ENCODE measurements around the gene KRT35.

The KRT35 gene

DNA sequence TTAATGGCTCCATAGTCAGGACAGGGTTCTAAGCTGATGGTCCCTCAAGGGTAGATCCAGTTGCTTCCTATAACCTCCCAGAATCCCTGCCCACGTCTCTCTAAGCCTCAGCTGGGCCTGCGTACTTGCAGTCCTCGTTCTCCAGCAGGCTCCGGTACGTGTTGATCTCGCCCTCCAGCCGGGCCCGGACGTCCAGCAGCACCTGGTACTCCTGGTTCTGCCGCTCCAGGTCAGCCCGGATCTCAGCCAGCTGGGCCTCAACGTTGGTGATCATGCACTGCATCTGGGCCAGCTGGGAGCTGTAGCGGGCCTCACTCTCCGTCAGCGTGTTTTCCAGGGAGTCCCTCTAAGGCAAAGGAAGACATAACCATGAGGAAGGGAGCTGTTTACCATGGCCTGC, 18.2 kb downstream of the KRT35 start:
- CTCF ChIA-PET: interaction anchor here (0.7 to 1.6 kb wide), 5 partner anchors 22 to 660 kb away, joined by 3 to 5 read pairs (median 3); no protein-coding TSS in a partner anchor
- POLR2A ChIA-PET: no interaction called here
- TF ChIP-seq ZNF274 (IDR thresholded peaks at IDR 0.05; ENCODE audit: low read length) (no peak), ZNF274 (tag by site-specific recombination; IDR thresholded peaks at IDR 0.05; ENCODE audit: borderline replicate concordance) (no peak), ZNF701 (tag by site-specific recombination; IDR thresholded peaks at IDR 0.05) (no peak), MZF1 (tag by site-specific recombination; IDR thresholded peaks at IDR 0.05; ENCODE audit: borderline replicate concordance) (no peak)
- no peaks in the 10 kb centered on the region for H3K36me3 ChIP-seq (ENCODE audit: control insufficient read depth in 2 of 2, insufficient read depth in 1 of 2, low read length in 2 of 2)
- no peak overlapping the region for H3K27ac ChIP-seq (ENCODE audit: extremely low read depth, low read depth, low read length)
- no peaks in the 10 kb centered on the region for H3K9me3 ChIP-seq (ENCODE audit: control insufficient read depth, insufficient read depth, low read depth, low read length)
- H3K4me1 ChIP-seq (ENCODE audit: control insufficient read depth, insufficient read depth, low read length): no peaks in the 10 kb centered on the region
- no peak overlapping the region for H3K4me3 ChIP-seq (ENCODE audit: low read depth, low read length)

DNA sequence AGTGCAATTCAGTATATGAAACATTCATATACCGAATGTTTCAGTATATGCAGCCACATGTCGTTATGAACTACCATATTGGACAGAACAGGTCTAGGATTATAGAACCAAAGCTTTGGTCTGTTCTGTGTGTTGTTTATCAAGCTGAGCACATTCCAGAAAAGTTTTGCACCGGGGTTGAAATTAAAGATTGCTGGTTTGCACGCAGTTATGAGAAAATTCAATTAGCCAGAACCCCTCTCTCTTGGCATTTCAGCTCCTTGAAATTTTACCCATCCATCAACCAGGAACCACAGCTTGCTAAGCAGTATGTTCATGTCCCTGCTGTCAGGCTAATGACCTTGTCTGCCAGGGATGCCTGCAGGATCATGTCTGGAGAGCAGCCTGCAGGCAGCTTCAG, 23.3 kb downstream of the KRT35 start:
- Histone ChIP-seq H3K4me3 (ENCODE audit: low read depth, low read length) (no peak overlapping the region), H3K4me1 (ENCODE audit: control insufficient read depth, insufficient read depth, low read length) (no peaks in the 10 kb centered on the region), H3K27ac (ENCODE audit: extremely low read depth, low read depth, low read length) (no peak overlapping the region), H3K36me3 (ENCODE audit: control insufficient read depth in 2 of 2, insufficient read depth in 1 of 2, low read length in 2 of 2) (no peaks in the 10 kb centered on the region), H3K9me3 (ENCODE audit: control insufficient read depth, insufficient read depth, low read depth, low read length) (no peaks in the 10 kb centered on the region)
- POLR2A ChIA-PET: no interaction called here
- CTCF ChIA-PET: interaction anchor here (0.6 to 1.3 kb wide), 3 partner anchors 40 to 210 kb away, joined by 3 to 5 read pairs (median 4); no protein-coding TSS in a partner anchor
- TF ChIP-seq, protein P1, sequence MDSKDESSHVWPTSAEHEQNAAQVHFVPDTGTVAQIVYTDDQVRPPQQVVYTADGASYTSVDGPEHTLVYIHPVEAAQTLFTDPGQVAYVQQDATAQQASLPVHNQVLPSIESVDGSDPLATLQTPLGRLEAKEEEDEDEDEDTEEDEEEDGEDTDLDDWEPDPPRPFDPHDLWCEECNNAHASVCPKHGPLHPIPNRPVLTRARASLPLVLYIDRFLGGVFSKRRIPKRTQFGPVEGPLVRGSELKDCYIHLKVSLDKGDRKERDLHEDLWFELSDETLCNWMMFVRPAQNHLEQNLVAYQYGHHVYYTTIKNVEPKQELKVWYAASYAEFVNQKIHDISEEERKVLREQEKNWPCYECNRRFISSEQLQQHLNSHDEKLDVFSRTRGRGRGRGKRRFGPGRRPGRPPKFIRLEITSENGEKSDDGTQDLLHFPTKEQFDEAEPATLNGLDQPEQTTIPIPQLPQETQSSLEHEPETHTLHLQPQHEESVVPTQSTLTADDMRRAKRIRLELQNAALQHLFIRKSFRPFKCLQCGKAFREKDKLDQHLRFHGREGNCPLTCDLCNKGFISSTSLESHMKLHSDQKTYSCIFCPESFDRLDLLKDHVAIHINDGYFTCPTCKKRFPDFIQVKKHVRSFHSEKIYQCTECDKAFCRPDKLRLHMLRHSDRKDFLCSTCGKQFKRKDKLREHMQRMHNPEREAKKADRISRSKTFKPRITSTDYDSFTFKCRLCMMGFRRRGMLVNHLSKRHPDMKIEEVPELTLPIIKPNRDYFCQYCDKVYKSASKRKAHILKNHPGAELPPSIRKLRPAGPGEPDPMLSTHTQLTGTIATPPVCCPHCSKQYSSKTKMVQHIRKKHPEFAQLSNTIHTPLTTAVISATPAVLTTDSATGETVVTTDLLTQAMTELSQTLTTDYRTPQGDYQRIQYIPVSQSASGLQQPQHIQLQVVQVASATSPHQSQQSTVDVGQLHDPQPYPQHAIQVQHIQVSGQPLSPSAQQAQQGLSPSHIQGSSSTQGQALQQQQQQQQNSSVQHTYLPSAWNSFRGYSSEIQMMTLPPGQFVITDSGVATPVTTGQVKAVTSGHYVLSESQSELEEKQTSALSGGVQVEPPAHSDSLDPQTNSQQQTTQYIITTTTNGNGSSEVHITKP (tag by site-specific recombination; IDR thresholded peaks at IDR 0.05): no peak
- TF ChIP-seq, protein P2, sequence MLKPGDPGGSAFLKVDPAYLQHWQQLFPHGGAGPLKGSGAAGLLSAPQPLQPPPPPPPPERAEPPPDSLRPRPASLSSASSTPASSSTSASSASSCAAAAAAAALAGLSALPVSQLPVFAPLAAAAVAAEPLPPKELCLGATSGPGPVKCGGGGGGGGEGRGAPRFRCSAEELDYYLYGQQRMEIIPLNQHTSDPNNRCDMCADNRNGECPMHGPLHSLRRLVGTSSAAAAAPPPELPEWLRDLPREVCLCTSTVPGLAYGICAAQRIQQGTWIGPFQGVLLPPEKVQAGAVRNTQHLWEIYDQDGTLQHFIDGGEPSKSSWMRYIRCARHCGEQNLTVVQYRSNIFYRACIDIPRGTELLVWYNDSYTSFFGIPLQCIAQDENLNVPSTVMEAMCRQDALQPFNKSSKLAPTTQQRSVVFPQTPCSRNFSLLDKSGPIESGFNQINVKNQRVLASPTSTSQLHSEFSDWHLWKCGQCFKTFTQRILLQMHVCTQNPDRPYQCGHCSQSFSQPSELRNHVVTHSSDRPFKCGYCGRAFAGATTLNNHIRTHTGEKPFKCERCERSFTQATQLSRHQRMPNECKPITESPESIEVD (tag by site-specific recombination; IDR thresholded peaks at IDR 0.05): no peak
- TF ChIP-seq ZNF157 (tag by site-specific recombination; IDR thresholded peaks at IDR 0.05) (no peak), IKZF3 (tag by site-specific recombination; IDR thresholded peaks at IDR 0.05) (no peak), ZNF155 (tag by site-specific recombination; IDR thresholded peaks at IDR 0.05) (no peak)
- TF ChIP-seq, protein P3, sequence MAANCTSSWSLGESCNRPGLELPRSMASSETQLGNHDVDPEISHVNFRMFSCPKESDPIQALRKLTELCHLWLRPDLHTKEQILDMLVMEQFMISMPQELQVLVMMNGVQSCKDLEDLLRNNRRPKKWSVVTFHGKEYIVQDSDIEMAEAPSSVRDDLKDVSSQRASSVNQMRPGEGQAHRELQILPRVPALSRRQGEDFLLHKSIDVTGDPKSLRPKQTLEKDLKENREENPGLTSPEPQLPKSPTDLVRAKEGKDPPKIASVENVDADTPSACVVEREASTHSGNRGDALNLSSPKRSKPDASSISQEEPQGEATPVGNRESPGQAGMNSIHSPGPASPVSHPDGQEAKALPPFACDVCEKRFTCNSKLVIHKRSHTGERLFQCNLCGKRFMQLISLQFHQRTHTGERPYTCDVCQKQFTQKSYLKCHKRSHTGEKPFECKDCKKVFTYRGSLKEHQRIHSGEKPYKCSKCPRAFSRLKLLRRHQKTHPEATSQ (tag by site-specific recombination; IDR thresholded peaks at IDR 0.05): no peak

DNA sequence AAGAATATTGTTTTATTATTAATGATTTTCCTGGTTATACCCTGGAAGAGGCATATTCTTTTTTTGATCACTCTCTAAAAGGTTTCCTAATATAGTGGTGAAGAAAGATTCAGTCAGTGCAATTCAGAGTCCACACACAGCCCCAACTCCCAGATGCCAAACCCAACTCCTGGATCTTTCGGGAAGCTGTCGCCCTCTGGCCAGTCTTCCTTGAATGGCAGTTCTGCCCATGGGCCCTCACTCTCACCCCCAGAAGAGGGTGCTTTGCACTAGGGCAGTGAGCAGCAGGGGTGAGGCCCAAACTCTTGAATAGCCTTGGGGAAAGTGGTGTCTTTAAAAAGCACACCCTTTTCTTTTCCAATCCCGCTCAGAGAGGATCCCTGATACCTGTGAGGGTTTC, 24.7 kb downstream of the KRT35 start:
- no peak overlapping the region for H3K27ac ChIP-seq (ENCODE audit: extremely low read depth, low read depth, low read length)
- CTCF ChIA-PET: no interaction called here
- H3K4me1 ChIP-seq (ENCODE audit: control insufficient read depth, insufficient read depth, low read length): no peaks in the 10 kb centered on the region
- no peaks in the 10 kb centered on the region for H3K9me3 ChIP-seq (ENCODE audit: control insufficient read depth, insufficient read depth, low read depth, low read length)
- no peak overlapping the region for H3K4me3 ChIP-seq (ENCODE audit: low read depth, low read length)
- POLR2A ChIA-PET: no interaction called here
- H3K36me3 ChIP-seq (ENCODE audit: control insufficient read depth in 2 of 2, insufficient read depth in 1 of 2, low read length in 2 of 2): no peaks in the 10 kb centered on the region
- TF ChIP-seq, protein P4, sequence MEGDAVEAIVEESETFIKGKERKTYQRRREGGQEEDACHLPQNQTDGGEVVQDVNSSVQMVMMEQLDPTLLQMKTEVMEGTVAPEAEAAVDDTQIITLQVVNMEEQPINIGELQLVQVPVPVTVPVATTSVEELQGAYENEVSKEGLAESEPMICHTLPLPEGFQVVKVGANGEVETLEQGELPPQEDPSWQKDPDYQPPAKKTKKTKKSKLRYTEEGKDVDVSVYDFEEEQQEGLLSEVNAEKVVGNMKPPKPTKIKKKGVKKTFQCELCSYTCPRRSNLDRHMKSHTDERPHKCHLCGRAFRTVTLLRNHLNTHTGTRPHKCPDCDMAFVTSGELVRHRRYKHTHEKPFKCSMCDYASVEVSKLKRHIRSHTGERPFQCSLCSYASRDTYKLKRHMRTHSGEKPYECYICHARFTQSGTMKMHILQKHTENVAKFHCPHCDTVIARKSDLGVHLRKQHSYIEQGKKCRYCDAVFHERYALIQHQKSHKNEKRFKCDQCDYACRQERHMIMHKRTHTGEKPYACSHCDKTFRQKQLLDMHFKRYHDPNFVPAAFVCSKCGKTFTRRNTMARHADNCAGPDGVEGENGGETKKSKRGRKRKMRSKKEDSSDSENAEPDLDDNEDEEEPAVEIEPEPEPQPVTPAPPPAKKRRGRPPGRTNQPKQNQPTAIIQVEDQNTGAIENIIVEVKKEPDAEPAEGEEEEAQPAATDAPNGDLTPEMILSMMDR (tag by site-specific recombination; IDR thresholded peaks at IDR 0.05): peak; percentile 40; the same call in 1 of the 2 replicates
- TF ChIP-seq BCL11B (tag by site-specific recombination; IDR thresholded peaks at IDR 0.05; ENCODE audit: low read depth): no peak
